ENCODE measurements around the gene CMA1.
"Not testable (repeated sequence)": the region's sequence is repeated elsewhere in the genome, so short reads cannot be mapped to it uniquely, and the experiment has no call there.

The CMA1 gene, protein sequence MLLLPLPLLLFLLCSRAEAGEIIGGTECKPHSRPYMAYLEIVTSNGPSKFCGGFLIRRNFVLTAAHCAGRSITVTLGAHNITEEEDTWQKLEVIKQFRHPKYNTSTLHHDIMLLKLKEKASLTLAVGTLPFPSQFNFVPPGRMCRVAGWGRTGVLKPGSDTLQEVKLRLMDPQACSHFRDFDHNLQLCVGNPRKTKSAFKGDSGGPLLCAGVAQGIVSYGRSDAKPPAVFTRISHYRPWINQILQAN

DNA sequence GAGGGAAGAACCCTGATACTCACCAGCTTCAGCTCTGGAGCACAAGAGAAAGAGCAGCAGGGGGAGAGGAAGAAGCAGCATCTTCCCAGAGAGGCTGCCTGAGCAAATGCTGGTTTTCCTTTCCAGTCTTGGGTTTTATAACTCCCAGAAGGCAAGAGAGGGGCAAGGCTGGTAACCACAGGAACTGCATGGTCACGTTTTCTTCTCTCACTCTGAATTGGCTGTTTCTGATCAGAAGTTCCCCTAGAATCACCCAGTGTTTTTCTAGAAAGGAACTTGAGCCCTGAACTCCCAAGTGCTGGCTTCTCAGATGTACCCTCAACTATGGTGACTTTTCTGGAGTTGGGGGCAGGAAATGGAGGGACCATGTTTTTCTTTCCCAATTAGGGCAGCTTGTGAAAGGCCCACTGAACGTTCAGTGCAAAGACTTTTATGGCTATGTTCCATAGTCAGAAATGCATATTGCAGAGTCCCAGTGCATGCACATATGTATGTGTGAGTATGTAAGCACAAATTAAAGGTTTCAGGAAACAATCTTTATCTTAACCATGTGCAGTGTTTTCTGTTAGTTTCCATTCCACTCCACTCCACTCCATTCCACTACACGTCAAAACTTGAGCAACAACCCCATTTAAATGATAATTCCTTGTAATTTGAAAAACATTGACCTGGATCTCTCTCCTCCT, at the start of gene CMA1:
Gene CMA1, minus strand, starts transcription at position 111 of the 686 bp plus-strand sequence. Its CDS starts 30 bp downstream, at position 81.
- DNase-seq = no peak

DNA sequence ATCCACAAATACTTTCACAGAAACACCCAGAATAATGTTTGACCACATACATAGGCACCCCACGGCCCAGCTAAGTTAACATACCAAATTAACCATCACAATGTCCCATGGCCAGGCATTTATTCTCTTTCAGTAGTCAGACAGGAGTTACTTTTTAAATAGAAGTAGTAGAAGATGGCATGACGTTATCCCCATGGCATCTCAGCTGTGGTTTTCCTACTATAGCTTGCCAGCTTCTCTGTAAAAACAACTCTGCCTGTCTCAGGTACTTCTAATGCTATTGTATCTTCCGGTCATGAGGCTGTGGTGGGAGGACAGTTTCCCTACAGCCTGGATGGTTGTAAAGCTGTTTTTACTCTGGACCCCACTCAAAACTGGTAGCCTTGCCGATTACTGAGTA, 48.7 kb upstream of the CMA1 start:
- no peak for DNase-seq

DNA sequence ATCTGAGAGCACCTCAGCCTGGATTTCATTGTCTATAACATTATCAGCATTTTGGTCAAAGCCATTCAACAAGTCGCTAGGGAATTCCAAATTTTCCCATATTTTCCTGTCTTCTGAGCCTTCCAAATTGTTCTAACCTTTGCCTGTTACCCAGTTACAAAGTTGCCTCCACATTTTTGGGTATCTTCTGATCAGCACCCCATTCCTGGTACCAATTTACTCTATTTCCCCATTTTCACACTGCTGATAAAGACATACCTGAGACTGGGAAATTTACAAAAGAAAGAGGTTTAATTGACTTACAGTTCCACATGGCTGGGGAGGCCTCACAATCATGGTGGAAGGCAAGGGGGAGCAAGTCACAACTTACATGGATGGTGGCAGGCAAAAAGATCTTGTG, 41.0 kb upstream of the CMA1 start:
- DNase-seq = not testable (repeated sequence)

DNA sequence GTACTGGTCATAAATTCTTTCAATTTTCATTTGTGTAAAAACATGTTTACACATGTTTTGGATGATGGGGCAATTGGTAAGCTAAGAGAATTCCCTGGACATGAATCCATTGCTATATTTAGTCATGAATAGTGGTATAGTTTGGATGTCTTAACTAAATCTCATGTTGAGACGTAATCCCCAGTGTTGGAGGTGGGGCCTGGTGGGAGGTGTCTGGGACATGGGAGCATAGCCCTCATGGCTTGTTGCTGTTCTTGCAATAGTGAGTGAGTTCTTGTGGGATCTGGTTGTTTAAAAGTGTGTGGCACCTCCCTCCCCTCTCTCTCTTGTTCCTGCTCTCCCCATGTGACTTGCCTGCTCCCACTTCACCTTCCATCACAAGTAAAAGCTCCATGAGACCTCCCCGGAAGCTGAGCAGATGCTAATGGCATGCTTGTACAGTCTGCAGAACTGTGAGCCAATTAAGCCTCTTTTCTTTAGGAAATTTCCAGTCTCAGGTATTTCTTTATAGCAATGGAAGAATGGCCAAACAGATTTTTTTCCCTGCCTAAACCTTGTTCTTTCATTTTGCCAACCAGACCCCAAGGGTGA, 34.4 kb upstream of the CMA1 start:
- no peak for DNase-seq

DNA sequence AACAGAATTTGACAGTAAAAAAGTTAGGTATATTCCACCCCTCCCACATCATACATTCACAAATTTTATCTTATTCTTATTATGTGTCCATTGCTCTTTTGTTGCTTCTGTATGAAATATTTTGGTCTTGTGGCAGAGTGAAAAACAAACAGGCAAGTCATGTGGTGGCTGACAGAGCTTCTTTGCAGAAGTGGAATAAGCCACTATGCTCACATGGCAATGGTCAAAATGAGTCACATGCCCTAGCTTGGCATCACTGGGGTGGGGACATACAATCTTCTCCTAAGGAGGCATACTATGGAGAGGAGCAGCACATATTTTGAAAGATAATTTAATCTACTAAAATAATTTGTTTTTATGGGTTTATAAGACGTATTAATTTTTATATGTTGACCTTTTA, 27.7 kb upstream of the CMA1 start:
- DNase-seq = no peak

DNA sequence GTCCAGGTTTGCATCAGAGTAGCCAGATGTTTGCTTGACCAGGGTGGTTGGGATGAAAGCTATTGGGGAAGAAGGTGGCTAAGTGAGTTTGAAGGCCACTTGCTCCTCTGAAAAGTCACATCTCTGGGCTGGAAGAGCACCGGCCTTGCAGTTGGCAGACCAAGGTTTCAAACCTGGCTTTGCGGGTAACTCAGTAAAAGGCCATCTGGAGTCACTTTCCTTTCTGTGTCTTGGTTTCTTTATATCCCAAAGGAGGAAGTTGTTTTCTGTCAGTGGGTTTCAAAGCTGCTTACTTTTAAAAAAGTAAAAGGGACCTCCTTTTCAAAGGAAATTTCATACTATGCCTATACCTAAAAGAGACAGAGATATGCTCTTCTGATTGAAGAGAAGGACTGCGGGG, 26.2 kb upstream of the CMA1 start:
- no peak for DNase-seq

DNA sequence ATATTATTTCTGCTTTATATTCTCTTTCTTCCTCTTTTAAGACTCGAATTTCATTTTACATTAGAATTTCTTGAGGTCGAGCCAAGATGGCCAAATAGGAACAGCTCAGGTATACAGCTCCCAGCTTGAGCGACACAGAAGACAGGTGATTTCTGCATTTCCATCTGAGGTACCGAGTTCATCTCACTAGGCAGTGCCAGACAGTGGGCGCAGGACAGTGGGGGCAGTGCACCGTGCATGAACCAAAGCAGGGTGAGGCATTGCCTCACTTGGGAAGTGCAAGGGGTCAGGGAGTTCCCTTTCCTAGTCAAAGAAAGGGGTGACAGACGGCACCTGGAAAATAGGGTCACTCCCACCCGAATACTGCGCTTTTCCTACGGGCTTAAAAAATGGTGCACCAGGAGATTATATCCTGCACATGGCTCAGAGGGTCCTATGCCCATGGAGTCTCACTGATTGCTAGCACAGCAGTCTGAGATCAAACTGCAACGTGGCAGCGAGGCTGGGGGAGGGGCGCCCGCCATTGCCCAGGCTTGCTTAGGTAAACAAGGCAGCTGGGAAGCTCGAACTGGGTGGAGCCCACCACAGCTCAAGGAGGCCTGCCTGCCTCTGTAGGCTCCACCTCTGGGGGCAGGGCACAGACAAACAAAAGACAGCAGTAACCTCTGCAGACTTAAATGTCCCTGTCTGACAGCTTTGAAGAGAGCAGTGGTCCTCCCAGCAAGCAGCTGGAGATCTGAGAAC, 18.0 kb upstream of the CMA1 start:
- DNase-seq = not testable (repeated sequence)

DNA sequence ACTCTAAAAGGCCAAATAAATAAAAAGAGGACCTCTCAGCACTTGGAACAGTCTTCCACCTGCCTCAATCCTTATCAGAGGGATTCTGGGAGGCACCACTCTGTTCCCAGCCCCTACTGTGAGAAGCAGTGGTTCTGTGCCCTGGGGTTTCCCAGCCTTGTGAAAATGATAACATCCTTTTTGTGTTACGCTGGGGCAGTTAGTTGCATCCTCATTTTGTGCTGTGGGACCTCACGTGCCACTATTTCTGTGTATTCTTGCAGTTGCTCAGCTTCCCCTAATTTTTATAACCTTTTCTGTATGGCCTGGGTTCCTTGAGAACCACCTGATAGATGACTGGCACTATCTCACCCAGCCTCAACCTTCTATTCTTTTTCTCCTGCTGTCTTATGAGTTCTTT, 10.8 kb upstream of the CMA1 start:
- DNase-seq = no peak

DNA sequence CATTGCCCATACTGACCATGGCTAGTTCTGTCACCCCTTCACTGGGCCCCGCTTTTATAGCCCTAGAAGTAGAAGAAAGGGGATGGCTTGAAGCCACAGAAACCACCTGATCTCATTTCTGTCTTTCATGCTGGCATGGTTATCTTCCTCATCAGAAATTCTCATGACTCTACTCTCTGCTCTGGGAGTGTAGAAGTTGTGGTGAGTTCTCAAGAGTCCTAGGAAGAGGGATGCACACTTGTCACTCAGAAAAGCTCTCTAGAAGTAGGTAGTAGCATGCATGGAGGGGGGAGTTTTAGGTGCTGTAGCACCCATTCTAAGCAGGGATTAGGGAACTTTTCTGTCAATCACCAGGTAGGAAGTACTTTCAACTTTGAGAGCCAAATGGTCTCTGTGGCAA, 6.1 kb upstream of the CMA1 start:
- no peak for DNase-seq

DNA sequence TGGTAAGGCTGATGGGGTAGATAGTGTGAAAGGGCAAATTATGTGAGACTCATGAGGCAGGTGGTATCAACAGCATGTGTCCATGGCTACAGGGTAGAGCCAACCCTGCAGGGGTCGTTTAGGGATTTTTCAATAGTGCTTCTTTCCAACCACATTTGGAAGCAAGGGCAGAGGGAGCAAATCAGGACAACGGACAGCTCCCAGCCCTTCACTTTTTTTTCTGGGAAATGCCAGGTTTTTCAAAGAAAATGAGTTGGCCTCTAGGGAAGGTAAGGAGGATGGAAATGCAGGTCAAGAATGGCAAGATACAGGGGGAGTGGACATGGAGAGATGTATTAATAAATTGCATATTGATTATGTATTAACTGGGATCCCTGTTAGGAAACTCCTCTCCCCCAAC, 4.9 kb upstream of the CMA1 start:
- DNase-seq = no peak

DNA sequence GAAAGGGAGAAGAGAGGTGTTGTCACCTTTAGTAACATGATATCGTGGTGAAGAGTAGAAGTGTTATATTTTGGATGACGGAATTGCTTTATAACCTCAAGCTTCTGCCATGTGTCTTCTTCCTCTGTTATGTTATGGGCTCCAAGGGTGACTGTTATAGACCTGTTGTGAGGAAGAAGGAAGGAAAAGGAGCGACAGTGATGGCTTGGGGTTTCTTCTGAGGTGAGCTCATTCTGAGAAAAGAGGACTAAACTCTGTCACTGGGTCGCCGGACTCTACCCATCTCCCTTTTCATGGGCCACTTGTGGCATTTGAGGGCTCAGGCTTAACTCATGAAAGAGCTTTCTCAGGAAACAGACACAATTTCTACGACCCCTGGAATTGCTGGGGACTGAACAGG, 1.6 kb downstream of the CMA1 start:
- no peak for DNase-seq

DNA sequence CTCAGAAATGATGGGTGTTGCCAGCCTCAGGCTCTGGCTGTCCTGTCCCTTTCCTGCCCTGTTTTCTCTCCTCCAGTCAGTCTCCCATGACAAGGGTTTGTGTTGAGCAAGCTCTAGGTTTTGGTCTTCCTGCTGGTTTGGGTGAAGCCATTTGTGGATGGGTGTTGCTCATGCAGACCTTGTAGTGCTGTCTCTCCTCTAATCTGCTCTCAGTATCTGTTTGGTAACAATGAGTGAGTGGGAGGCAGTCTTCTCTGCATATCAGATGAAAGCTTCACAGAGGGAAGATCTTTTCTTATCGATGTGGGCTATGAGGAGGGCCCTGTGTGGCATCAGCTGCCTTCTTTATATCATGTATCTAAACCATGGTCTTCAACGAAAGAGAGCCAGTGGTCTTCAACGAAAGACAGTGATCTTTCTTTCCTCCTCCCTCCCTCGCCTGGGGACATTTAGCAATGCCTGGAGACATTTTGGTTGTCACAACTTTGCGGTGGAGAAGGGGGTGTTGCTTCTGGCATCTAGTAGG, 3.6 kb downstream of the CMA1 start:
- DNase-seq = no peak

DNA sequence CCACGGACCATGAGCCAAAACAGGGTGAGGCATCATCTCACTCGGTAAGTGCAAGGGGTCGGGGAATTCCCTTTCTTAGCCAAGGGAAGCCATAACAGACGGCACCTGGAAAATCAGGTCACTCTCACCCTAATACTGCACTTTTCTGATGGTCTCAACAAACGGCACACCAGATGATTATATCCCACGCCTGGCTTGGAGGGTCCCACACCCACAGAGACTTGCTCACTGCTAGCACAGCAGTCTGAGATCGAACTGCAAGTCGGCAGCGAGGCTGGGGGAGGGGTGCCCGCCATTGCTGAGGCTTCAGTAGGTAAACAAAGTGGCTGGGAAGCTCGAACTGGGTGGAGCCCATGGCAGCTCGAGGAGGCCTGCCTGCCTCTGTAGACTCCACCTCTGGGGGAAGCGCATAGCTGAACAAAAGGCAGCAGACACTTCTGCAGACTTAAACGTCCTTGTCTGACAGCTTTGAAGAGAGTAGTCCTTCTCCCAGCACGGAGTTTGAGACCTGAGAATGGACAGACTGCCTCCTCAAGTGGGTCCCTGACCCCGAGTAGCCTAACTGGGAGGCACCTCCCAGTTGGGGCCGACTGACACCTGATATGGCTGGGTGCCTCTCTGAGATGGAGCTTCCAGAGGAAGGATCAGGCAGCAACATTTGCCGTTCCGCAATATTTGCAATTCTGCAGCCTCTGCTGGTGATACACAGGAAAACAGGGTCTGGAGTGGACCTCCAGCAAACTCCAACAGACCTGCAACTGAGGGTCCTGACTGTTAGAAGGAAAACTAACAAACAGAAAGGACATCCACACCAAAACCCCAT, 16.3 kb downstream of the CMA1 start:
- not testable (repeated sequence) for DNase-seq

DNA sequence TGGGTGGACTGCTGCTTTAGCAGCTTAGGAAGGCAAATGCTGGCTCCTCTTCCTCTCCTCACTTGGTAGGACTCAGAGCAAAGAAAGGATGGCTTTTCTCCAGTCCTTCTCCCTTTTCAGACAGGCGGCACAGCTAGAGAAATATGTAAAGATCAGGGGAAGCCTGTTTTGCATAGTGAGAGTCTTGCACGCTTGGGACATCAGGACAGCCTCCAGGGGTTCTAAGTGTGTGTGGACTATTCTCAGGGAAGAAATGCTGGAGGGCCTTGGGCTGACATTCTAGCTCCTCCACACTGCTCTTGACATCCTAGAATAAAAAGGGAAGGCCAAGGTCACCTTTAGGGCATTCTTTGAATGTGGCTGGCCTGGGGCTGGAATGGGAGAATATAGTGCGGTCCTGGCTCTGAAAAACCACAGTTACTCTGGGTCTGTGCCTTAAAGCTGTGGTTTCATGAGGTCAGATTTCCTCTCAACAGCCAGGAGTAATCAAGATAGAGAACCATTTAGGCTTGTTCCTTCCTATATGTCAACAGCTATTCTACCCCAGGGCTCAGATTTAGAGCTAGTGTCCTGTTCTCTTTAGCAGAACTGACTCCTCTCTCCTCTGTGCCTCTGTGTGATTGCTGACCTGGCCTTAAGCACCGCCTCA, 24.3 kb downstream of the CMA1 start:
- no peak for DNase-seq

DNA sequence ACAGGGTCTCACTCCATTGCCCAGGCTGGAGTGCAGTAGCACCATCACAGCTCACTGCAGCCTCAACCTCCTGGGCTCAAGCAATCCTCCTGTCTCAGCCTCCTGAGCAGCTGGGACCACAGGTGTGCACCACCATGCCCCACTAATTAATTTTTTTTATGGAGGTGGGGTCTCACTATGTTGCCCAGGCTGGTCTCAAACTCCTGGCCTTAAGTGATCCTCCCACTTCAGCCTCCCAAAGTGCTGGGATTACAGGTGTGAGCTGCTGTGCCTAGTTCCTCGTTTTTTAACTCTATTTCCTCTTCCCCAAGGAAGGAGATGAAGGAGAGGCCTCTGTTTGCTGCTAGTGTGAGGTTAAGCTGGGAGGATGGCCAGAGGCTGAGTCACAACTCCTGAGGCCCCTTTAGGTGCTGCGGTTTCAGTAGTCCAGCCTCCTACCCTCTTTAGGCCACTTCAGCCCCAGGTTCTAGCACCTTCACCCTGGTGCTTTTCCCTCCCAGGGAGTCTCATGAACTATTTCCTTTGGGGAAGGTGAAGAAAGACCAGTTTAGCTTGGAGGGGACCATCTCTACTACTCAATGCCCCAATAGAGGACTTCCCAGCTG, 25.3 kb downstream of the CMA1 start:
- not testable (repeated sequence) for DNase-seq

DNA sequence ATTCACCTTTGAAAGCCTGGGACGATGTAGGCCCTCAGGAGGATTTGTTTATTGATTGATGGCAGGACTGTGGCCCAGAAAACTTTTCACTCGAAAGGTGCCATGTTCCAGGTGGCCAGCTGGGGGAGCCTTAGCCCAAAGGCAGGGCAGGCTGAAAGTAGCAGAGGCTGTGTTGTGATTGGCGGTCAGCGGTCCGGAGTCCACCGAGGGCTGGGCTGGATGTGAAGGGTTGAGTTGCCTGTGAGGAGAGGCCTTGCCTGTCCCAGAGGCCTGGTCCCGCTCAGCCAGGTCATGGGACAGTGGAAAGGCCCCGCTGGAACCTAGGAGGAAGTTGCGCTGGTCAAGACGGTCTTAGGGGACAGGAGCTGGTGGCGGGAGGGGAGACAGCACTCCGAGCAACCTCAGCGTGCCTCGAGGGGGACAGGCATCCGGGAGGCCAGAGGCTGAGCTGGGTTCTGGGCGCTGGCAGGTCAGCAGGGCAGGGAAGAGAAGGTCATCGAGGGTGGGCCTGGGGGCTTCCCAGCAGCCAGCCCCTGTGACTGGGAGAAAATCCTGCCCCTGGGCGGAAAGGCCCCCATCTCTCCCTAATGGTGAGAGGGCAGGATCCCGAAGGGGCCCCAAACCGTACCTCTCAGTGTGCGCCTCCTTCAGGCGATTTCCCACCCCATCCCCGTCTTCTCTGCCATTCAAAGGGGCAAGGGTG, 26.3 kb downstream of the CMA1 start:
- DNase-seq = peak; percentile 9

DNA sequence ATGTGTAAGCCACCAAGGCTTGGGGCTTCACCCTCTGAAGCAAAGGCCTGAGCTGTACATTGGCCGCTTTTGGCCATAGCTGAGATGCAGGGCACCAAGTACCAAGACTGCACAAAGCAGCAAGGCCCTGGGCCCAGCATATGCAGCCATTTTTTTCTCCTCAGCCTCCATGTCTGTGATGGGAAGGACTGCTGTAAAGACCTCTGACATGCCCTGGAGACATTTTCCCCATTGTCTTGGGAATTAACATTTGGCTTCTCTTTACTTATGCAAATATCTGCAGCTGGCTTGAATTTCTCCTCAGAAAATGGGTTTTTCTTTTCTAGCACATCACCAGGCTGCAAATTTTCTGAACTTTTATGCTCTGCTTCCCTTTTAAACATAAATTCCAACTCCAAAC, 28.1 kb downstream of the CMA1 start:
- DNase-seq = not testable (repeated sequence)

DNA sequence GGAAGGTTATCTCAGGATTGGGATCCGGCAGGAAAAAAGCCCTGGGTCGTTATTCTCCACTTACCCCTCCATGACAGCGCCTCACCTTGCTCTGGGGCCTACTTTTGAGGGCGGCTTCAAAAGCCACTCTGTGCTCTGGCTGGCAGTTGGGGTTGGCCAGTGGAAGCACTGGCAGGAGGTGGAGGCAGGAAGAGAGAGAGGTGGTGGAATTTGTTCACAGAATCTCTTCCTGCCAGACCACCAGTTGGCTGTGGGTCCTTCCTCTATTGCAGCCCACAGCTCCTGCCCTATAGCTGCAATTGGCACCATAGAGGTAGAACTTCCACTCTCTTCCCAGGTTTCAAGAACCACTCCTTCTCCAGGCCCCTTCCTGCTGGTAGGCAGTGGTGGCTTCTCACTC, 32.8 kb downstream of the CMA1 start:
- no peak for DNase-seq

DNA sequence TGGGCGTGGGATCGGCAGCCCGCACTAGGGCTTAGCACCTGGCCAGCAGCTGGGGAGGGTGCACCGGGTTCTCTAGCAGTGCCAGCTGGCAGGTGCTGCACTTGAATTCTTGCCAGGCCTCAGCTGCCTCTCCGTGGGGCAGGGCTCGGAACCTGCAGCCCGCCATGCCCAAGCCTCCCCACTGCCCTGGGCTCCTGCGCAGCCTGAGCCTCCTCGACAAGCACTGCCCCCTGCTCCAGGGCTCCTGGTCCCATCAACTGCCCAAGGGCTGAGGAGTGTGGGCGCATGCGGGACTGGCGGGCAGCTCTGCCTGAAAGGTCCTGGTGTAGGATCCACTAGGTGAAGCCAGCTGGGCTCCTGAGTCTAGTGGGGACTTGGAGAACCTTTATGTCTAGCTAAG, 34.9 kb downstream of the CMA1 start:
- no peak for DNase-seq

DNA sequence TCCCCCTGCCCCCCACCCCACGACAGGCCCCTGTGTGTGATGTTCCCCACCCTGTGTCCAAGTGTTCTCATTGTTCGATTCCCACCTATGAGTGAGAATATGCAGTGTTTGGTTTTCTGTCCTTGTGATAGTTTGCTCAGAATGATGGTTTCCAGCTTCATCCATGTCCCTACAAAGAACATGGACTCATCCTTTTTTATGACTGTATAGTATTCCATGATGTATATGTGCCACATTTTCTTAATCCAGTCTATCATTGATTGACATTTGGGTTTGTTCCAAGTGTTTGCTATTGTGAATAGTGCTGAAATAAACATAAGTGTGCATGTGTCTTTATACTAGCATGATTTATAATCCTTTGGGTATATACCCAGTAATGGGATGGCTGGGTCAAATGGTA, 37.6 kb downstream of the CMA1 start:
- not testable (repeated sequence) for DNase-seq

DNA sequence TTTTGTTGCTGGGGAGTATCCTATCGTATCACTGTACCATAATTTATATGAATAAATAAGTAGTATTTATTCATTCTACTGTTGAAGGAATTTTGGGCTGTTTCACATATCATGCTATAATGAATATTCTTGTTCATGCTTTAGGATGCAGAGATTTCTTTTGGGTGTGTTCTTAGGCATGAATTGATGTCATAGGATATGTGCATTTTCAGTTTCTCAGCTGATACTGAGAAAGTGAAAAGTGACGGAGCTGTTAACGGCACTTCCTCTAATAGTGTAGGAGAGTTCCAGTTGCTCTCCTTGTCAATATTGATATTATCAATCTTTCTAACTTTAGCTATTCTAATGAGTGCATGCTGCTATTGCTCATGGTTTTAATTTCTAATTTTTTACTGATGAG, 42.3 kb downstream of the CMA1 start:
- DNase-seq = no peak
